GM12892 (cell line): ENCODE results near the gene SEL1L3.

Source experiments
- POLR2A ChIP-seq: IDR thresholded peaks from 2 replicates; pipeline ENCODE4 v1.6.1; 2011; ENCODE audit warnings: low read depth, low read length, control low read depth
- POLR2AphosphoS5 ChIP-seq: IDR thresholded peaks from 2 replicates; pipeline ENCODE4 v1.6.1; 2011; ENCODE audit warnings: low read depth, low read length, control low read depth
- TAF1 ChIP-seq: IDR thresholded peaks from 2 replicates; pipeline ENCODE4 v1.6.1; 2011; ENCODE audit warnings: low read depth, mild to moderate bottlenecking, control low read depth, low read length, borderline replicate concordance

DNA sequence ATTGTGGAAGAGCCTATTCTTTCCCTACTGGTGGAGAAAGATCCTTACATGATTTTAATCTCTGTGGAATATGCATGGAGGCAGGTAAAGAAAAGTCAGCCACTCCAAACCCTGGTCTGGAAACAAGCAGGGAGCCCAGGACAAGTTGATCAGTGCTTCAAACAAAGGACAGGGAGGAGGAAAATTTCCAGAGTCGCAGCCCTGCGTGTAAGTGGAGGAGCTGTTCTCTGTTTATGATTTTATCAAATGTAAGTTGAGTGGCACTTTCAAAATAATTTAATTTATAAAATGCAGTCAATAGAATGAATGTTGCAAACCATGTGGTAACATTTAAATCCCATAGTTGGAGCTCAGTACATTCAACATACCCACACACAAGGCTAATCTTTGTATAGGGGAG is 150.2 kb downstream of the SEL1L3 start:
- no peak for TF ChIP-seq POLR2A
- no peak for TF ChIP-seq POLR2AphosphoS5
- no peak for TF ChIP-seq TAF1
